ENCODE measurements around the gene FGD6. TPM values are rescaled to one million over a fixed set of nuclear protein-coding genes. Genes with fewer than 3 reads are reported as not detected.

The FGD6 gene
- polyA plus RNA-seq, 1 donor (not counting 4 experiments of a cell fraction or from before 2014, with no cell fraction given): 54.2 TPM

DNA sequence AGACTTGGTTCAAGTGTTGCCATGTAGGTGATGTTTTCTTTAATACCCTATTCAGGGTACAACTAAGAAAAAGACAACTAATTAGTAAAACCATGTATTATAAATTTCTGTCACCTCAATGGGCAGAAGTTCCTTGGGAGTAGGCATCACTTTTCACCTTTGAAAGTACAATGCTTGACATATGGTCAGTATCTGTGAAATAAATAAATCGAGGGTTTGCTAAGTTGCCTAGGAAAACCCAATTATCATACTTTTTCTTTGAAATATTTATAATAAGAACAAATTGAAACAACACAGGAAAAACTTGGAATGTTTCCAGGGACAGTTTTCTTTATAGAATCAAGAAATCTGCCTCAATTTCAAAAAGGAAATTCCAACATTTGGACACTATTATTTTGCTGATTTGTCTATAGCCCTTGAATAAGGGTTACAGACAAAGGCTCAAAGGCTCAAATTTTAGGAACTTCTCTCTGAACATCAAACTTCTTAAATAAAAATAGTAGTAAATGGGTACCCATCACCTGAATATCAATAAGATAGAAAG, 13.7 kb downstream of the FGD6 start:
- H3K4me1 ChIP-seq (ENCODE audit: control insufficient read depth, extremely low read depth, insufficient read depth, low read length): peaks cover 81% of the 10 kb centered on the region

DNA sequence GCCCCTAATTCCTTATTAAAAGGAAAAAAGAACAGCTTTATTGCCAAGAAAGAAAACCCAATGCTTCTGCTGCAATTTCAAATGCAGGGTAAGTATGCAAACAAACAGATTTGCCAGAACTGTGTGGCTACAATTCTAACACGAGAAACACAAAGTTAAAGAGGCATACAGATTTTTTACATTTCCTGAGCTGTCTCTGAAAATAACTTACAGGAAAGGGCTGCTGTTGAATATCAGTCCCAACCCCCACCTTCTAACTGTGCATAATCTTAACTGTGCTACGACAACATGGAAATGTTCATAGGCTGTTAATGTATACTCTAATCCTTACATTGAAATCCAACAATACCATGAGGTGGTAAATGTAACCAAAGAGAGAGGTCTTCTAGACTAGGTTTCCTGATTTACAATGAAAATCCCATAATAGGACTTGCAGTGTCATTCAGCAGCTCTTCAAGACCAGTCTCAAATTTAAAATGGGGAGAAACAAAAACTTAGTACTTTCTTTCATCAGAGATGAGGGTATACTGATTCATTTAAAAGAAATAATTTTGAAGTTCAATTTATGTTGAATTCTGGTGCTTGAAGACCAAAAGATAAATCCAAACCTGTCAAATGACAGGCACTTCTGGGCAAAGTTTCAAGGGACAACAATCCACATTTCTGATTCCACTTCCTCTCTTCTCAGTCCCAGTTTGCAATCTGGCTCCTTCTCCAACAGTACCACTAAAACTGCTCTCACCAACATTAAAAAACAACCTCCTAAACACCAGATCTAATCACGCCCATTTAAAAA, 14.4 kb downstream of the FGD6 start:
- DNase-seq (ENCODE audit: low read depth, low spot score) (no peak), FAIRE-seq (peak; percentile 56)
- peak overlapping the region in 2 of 3 experiments; percentile 62 to 74 for H3K4me3 ChIP-seq (ENCODE audit: control insufficient read depth in 2 of 3, extremely low read depth in 1 of 3, insufficient read depth in 2 of 3, low read depth in 1 of 3, low read length in 3 of 3)
- H2AFZ ChIP-seq (ENCODE audit: control insufficient read depth, low read length): no peak overlapping the region
- peak overlapping the region; percentile 90 for H3K4me2 ChIP-seq (ENCODE audit: control insufficient read depth, extremely low read depth, insufficient read depth, low read depth, low read length)
- peaks cover 56% of the 10 kb centered on the region for H3K79me2 ChIP-seq (ENCODE audit: control insufficient read depth, insufficient read depth, low read length)
- no peaks in the 10 kb centered on the region for H4K20me1 ChIP-seq (ENCODE audit: control insufficient read depth, extremely low read depth, insufficient read depth, low read length)
- dilution Hi-C loops (cut with MboI; ENCODE audit: extremely low pct_ligation_motif_present, low sequenced_read_pairs): no loop called here
- H3K9ac ChIP-seq (ENCODE audit: control insufficient read depth, extremely low read depth, insufficient read depth, low read length): peak overlapping the region; percentile 95
- peak overlapping the region; percentile 100 for H3K27ac ChIP-seq (ENCODE audit: control insufficient read depth, insufficient read depth, low read length)
- H3K4me1 ChIP-seq (ENCODE audit: control insufficient read depth, extremely low read depth, insufficient read depth, low read length): peaks cover 82% of the 10 kb centered on the region
- no peaks in the 10 kb centered on the region for H3K36me3 ChIP-seq (ENCODE audit: control insufficient read depth in 2 of 2, extremely low read depth in 1 of 2, insufficient read depth in 2 of 2, low read length in 2 of 2)
- no peaks in the 10 kb centered on the region for H3K9me1 ChIP-seq (ENCODE audit: control insufficient read depth, extremely low read depth, insufficient read depth, low read length)
- H3K9me3 ChIP-seq (ENCODE audit: control insufficient read depth, low read depth, low read length): no peaks in the 10 kb centered on the region
- H3K27me3 ChIP-seq (ENCODE audit: control insufficient read depth, extremely low read depth, insufficient read depth, low read length): no peaks in the 10 kb centered on the region
- TF ChIP-seq, protein P1, sequence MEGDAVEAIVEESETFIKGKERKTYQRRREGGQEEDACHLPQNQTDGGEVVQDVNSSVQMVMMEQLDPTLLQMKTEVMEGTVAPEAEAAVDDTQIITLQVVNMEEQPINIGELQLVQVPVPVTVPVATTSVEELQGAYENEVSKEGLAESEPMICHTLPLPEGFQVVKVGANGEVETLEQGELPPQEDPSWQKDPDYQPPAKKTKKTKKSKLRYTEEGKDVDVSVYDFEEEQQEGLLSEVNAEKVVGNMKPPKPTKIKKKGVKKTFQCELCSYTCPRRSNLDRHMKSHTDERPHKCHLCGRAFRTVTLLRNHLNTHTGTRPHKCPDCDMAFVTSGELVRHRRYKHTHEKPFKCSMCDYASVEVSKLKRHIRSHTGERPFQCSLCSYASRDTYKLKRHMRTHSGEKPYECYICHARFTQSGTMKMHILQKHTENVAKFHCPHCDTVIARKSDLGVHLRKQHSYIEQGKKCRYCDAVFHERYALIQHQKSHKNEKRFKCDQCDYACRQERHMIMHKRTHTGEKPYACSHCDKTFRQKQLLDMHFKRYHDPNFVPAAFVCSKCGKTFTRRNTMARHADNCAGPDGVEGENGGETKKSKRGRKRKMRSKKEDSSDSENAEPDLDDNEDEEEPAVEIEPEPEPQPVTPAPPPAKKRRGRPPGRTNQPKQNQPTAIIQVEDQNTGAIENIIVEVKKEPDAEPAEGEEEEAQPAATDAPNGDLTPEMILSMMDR (optimal IDR thresholded peaks at IDR 0.05 in 1 of 3, IDR thresholded peaks at IDR 0.05 in 1 of 3, conservative IDR thresholded peaks at IDR 0.05 in 1 of 3; ENCODE audit: extremely low read depth in 1 of 3, insufficient read depth in 2 of 3, low read length in 3 of 3): no peak
- TF ChIP-seq EZH2 (IDR thresholded peaks at IDR 0.05; ENCODE audit: low read length): no peak

More for the DNA sequence above, 13.7 kb downstream of the FGD6 start:
- no peaks in the 10 kb centered on the region for H3K9me3 ChIP-seq (ENCODE audit: control insufficient read depth, low read depth, low read length)
- peak overlapping the region; percentile 27 to 74 (median 62) for H3K4me3 ChIP-seq (ENCODE audit: control insufficient read depth in 2 of 3, extremely low read depth in 1 of 3, insufficient read depth in 2 of 3, low read depth in 1 of 3, low read length in 3 of 3)
- no peaks in the 10 kb centered on the region for H4K20me1 ChIP-seq (ENCODE audit: control insufficient read depth, extremely low read depth, insufficient read depth, low read length)
- dilution Hi-C loops (cut with MboI; ENCODE audit: extremely low pct_ligation_motif_present, low sequenced_read_pairs): no loop called here
- H3K4me2 ChIP-seq (ENCODE audit: control insufficient read depth, extremely low read depth, insufficient read depth, low read depth, low read length): peak overlapping the region; percentile 90
- H3K36me3 ChIP-seq (ENCODE audit: control insufficient read depth in 2 of 2, extremely low read depth in 1 of 2, insufficient read depth in 2 of 2, low read length in 2 of 2): peaks cover 0 to 4% of the 10 kb centered on the region in 2 experiments
- H3K9ac ChIP-seq (ENCODE audit: control insufficient read depth, extremely low read depth, insufficient read depth, low read length): peak overlapping the region; percentile 95
- H3K9me1 ChIP-seq (ENCODE audit: control insufficient read depth, extremely low read depth, insufficient read depth, low read length): no peaks in the 10 kb centered on the region
- no peak overlapping the region for H2AFZ ChIP-seq (ENCODE audit: control insufficient read depth, low read length)
- FAIRE-seq (no peak), DNase-seq (ENCODE audit: low read depth, low spot score) (no peak)
- peaks cover 56% of the 10 kb centered on the region for H3K79me2 ChIP-seq (ENCODE audit: control insufficient read depth, insufficient read depth, low read length)
- peak overlapping the region; percentile 100 for H3K27ac ChIP-seq (ENCODE audit: control insufficient read depth, insufficient read depth, low read length)
- no peaks in the 10 kb centered on the region for H3K27me3 ChIP-seq (ENCODE audit: control insufficient read depth, extremely low read depth, insufficient read depth, low read length)
- TF ChIP-seq, protein P1 (optimal IDR thresholded peaks at IDR 0.05 in 1 of 3, IDR thresholded peaks at IDR 0.05 in 1 of 3, conservative IDR thresholded peaks at IDR 0.05 in 1 of 3; ENCODE audit: extremely low read depth in 1 of 3, insufficient read depth in 2 of 3, low read length in 3 of 3): no peak
- no peak for TF ChIP-seq EZH2 (IDR thresholded peaks at IDR 0.05; ENCODE audit: low read length)

Measured in keratinocyte (primary cell).